GM23248 (cell line): ENCODE results near the gene PARP8. TPM values are rescaled to one million over a fixed set of nuclear protein-coding genes. Genes with fewer than 3 reads are reported as not detected.

Experiments used
- DNase-seq: peaks from one replicate; pipeline ENCODE4 v3.0.0-alpha.2; 2015
- H2AFZ ChIP-seq: fragments of 200-600 bp; sonication (generic); 2 replicates; pipeline ENCODE4 v1.6.1; 2016; ENCODE audit warnings: antibody characterized with exemption
- H3F3A ChIP-seq: fragments of 200-600 bp; sonication (generic); 2 replicates; pipeline ENCODE4 v1.6.1; 2016; ENCODE audit warnings: mild to moderate bottlenecking, antibody characterized with exemption, mixed run types; ENCODE audit not compliant: insufficient read depth
- H3K27ac ChIP-seq: fragments of 200-600 bp; sonication (generic); 2 replicates; pipeline ENCODE4 v1.5.1; 2016; ENCODE audit warnings: mild to moderate bottlenecking
- H3K27me3 ChIP-seq: fragments of 200-600 bp; sonication (generic); replicated peaks from 2 replicates; pipeline ENCODE4 v1.6.1; 2016; ENCODE audit warnings: mild to moderate bottlenecking; ENCODE audit not compliant: insufficient read depth
- H3K36me3 ChIP-seq: fragments of 200-600 bp; sonication (generic); 2 replicates; pipeline ENCODE4 v1.6.1; 2016; ENCODE audit warnings: low read depth, mild to moderate bottlenecking
- H3K4me1 ChIP-seq: fragments of 200-600 bp; sonication (generic); 2 replicates; pipeline ENCODE4 v1.6.1; 2016; ENCODE audit warnings: mild to moderate bottlenecking; ENCODE audit not compliant: insufficient read depth
- H3K4me2 ChIP-seq: fragments of 200-600 bp; sonication (generic); one replicate; pipeline ENCODE4 v1.6.1; 2016; ENCODE audit warnings: mild to moderate bottlenecking; ENCODE audit not compliant: unreplicated experiment
- H3K4me3 ChIP-seq: fragments of 200-600 bp; sonication (generic); 2 replicates; pipeline ENCODE4 v1.5.1; 2016; ENCODE audit warnings: mild to moderate bottlenecking
- H3K79me2 ChIP-seq: fragments of 200-600 bp; sonication (generic); 2 replicates; pipeline ENCODE4 v1.6.1; 2016; ENCODE audit warnings: mild to moderate bottlenecking; ENCODE audit not compliant: insufficient read depth
- H3K9ac ChIP-seq: fragments of 200-600 bp; sonication (generic); 2 replicates; pipeline ENCODE4 v1.6.1; 2016; ENCODE audit warnings: mild to moderate bottlenecking
- H3K9me2 ChIP-seq: fragments of 200-600 bp; sonication (generic); 2 replicates; pipeline ENCODE4 v1.6.1; 2016; ENCODE audit warnings: mixed run types, mild to moderate bottlenecking, moderate library complexity; ENCODE audit not compliant: insufficient read depth
- H3K9me3 ChIP-seq: fragments of 200-600 bp; sonication (generic); one replicate; pipeline ENCODE4 v1.6.1; 2017; ENCODE audit warnings: low read depth
- H4K20me1 ChIP-seq: fragments of 200-600 bp; sonication (generic); 2 replicates; pipeline ENCODE4 v1.6.0; 2016; ENCODE audit not compliant: insufficient read depth
- EZH2 ChIP-seq: fragments of 200-600 bp; sonication (generic); IDR thresholded peaks from 2 replicates; pipeline ENCODE4 v1.6.1; 2018; ENCODE audit warnings: antibody characterized with exemption, mild to moderate bottlenecking; ENCODE audit not compliant: insufficient read depth, poor library complexity, severe bottlenecking
- EZH2phosphoT487 ChIP-seq: fragments of 200-600 bp; sonication (generic); IDR thresholded peaks from 2 replicates; pipeline ENCODE4 v1.6.1; 2018; ENCODE audit warnings: antibody characterized with exemption, moderate library complexity, mild to moderate bottlenecking, low read depth; ENCODE audit not compliant: insufficient read depth
- WGBS, 2 experiments: methylation state at CpG; one replicate each; pipeline ENCODE4 v1.1.6; 2015 to 2017; ENCODE audit warnings: low lambda C conversion rate in 2 of 2, low coverage in 1 of 2; ENCODE audit errors: missing lambda C conversion rate in 2 of 2; 5-methylcytosine and 5-hydroxymethylcytosine counted together
- in situ Hi-C: fragments of 300-500 bp; cut with MboI; formaldehyde crosslinking; loops from 2 replicates; pipeline ENCODE4 v1.15.0; 2020
- polyA plus RNA-seq: library from polyadenylated mRNA; unstranded; fragments of >200 nt; fragmentation: Nextera tagmentation; extraction: Ambion mirVana; gene quantifications from 2 replicates; pipeline ENCODE4 v1.2.1, GENCODE V29; 2016
- total RNA-seq: library from RNA; depleted of rRNA; stranded (reverse); fragments of >200 nt; shearing (Covaris generic); gene quantifications from 2 replicates; pipeline ENCODE4 v1.2.3, GENCODE V29; 2014

PARP8 gene
- total and polyA plus RNA-seq, 2 experiments from 2014 or later, result 1.1 to 2.5 TPM

GRCh38 chr5:50745221-50745910, 78.9 kb downstream of the PARP8 start:
- H3K9ac ChIP-seq, result peak overlapping the region; percentile 31; the same call in 1 of the 2 replicates
- H4K20me1 ChIP-seq, result no peaks in the 10 kb centered on the region
- H3K4me1 ChIP-seq, result peaks cover 5% of the 10 kb centered on the region; the same call in 1 of the 2 replicates
- H3K9me2 ChIP-seq, result no peaks in the 10 kb centered on the region
- H3K27ac ChIP-seq, result 0 out of 2 replicates have a peak overlapping the region, but pooled peaks have one; percentile 28
- TF ChIP-seq EZH2 (no peak), EZH2phosphoT487 (no peak)
- DNase-seq, result no peak
- H3K36me3 ChIP-seq, result no peaks in the 10 kb centered on the region
- in situ Hi-C loops, result no loop called here
- H3K4me3 ChIP-seq, result peak overlapping the region; percentile 66
- H3K4me2 ChIP-seq, result peak overlapping the region; percentile 71
- H3K79me2 ChIP-seq, result no peaks in the 10 kb centered on the region
- peak overlapping the region; percentile 64 for H2AFZ ChIP-seq
- WGBS, 2 experiments, result 71 to 76% methylated on average over 3 of the region's 3 CpGs
- H3K27me3 ChIP-seq, result no peaks in the 10 kb centered on the region
- no peaks in the 10 kb centered on the region for H3F3A ChIP-seq
- H3K9me3 ChIP-seq, result no peaks in the 10 kb centered on the region

- Histone ChIP-seq H3K4me1 (peaks cover 5% of the 10 kb centered on the region; the same call in 1 of the 2 replicates), H3K9ac (no peak overlapping the region), H3K27ac (no peak overlapping the region), H3K9me3 (no peaks in the 10 kb centered on the region), H2AFZ (no peak overlapping the region), H3K4me2 (no peak overlapping the region), H3K36me3 (no peaks in the 10 kb centered on the region), H3K27me3 (no peaks in the 10 kb centered on the region), H3K9me2 (no peaks in the 10 kb centered on the region), H3K79me2 (no peaks in the 10 kb centered on the region), H3F3A (no peaks in the 10 kb centered on the region), H3K4me3 (no peak overlapping the region), H4K20me1 (no peaks in the 10 kb centered on the region)
- DNase-seq, result no peak
- 73 to 80% methylated on average over 2 of the region's 2 CpGs for WGBS, 2 experiments
- in situ Hi-C loops, result no loop called here
- no peak for TF ChIP-seq EZH2
- TF ChIP-seq EZH2phosphoT487, result no peak
Observed at GRCh38 chr5:50749181-50749580, 82.7 kb downstream of the PARP8 start.

GRCh38 chr5:50749873-50750272, 83.4 kb downstream of the PARP8 start:
- Histone ChIP-seq H3K27ac (no peak overlapping the region), H3K9me2 (no peaks in the 10 kb centered on the region), H4K20me1 (no peaks in the 10 kb centered on the region), H3K4me3 (no peak overlapping the region), H3K36me3 (no peaks in the 10 kb centered on the region), H2AFZ (no peak overlapping the region), H3K4me2 (no peak overlapping the region), H3K27me3 (no peaks in the 10 kb centered on the region), H3K9ac (no peak overlapping the region), H3K9me3 (no peaks in the 10 kb centered on the region), H3K4me1 (peaks cover 5% of the 10 kb centered on the region; the same call in 1 of the 2 replicates), H3K79me2 (no peaks in the 10 kb centered on the region), H3F3A (no peaks in the 10 kb centered on the region)
- WGBS, 2 experiments, result 62 to 68% methylated on average over 3 of the region's 3 CpGs
- DNase-seq, result no peak
- no peak for TF ChIP-seq EZH2
- no peak for TF ChIP-seq EZH2phosphoT487
- in situ Hi-C loops, result no loop called here

- no peaks in the 10 kb centered on the region for H3K9me2 ChIP-seq
- no peaks in the 10 kb centered on the region for H3K4me1 ChIP-seq
- H2AFZ ChIP-seq, result no peak overlapping the region
- no peaks in the 10 kb centered on the region for H3K27me3 ChIP-seq
- in situ Hi-C loops, result no loop called here
- H3K4me3 ChIP-seq, result no peak overlapping the region
- H3K9ac ChIP-seq, result no peak overlapping the region
- H3K36me3 ChIP-seq, result no peaks in the 10 kb centered on the region
- peak; percentile 65 for DNase-seq
- no peak overlapping the region for H3K27ac ChIP-seq
- TF ChIP-seq EZH2phosphoT487 (no peak), EZH2 (no peak)
- H3K9me3 ChIP-seq, result no peaks in the 10 kb centered on the region
- WGBS, 2 experiments, result 64% methylated on average over 5 of the region's 5 CpGs
- no peaks in the 10 kb centered on the region for H4K20me1 ChIP-seq
- H3K79me2 ChIP-seq, result no peaks in the 10 kb centered on the region
- no peak overlapping the region for H3K4me2 ChIP-seq
- no peaks in the 10 kb centered on the region for H3F3A ChIP-seq
Observed at GRCh38 chr5:50751064-50751657, 84.7 kb downstream of the PARP8 start.
